Measurements from ENCODE around the gene TRPM1. TPM values are rescaled to one million over a fixed set of nuclear protein-coding genes. Genes with fewer than 3 reads are reported as not detected.

The TRPM1 gene
- total RNA-seq, 1 donor from 2014 or later, result not detected

DNA sequence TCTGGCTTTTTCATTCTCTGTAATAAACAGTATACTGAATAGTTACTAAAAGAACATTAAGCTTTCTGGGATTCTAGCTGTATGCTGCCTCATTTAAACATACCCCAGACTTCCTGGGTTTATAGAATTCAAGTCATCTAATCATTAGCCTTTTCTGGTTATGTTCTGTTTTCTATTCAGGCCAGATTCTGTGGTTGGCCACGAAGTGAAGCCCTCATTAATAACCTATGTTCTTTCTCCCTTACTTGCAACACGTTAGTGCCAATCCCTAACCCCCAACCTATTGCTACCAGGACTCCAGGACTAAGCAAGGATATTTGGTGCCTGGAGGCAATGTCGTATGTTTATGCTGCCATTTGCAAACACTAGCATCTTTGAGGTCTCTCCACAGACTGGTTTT, 81.5 kb downstream of the TRPM1 start:
- no peaks in the 10 kb centered on the region for H3K4me1 ChIP-seq
- H3K4me3 ChIP-seq, result no peak overlapping the region
- no peaks in the 10 kb centered on the region for H3K27me3 ChIP-seq (ENCODE audit: low read depth)
- no peak overlapping the region for H3K27ac ChIP-seq
- ATAC-seq (no peak), DNase-seq (no peak)
- TF ChIP-seq, protein P1, sequence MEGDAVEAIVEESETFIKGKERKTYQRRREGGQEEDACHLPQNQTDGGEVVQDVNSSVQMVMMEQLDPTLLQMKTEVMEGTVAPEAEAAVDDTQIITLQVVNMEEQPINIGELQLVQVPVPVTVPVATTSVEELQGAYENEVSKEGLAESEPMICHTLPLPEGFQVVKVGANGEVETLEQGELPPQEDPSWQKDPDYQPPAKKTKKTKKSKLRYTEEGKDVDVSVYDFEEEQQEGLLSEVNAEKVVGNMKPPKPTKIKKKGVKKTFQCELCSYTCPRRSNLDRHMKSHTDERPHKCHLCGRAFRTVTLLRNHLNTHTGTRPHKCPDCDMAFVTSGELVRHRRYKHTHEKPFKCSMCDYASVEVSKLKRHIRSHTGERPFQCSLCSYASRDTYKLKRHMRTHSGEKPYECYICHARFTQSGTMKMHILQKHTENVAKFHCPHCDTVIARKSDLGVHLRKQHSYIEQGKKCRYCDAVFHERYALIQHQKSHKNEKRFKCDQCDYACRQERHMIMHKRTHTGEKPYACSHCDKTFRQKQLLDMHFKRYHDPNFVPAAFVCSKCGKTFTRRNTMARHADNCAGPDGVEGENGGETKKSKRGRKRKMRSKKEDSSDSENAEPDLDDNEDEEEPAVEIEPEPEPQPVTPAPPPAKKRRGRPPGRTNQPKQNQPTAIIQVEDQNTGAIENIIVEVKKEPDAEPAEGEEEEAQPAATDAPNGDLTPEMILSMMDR (IDR thresholded peaks at IDR 0.05), result no peak
- no peaks in the 10 kb centered on the region for H3K9me3 ChIP-seq
- intact Hi-C loops (cut with DNase I), result no loop called here
- no peaks in the 10 kb centered on the region for H3K36me3 ChIP-seq

DNA sequence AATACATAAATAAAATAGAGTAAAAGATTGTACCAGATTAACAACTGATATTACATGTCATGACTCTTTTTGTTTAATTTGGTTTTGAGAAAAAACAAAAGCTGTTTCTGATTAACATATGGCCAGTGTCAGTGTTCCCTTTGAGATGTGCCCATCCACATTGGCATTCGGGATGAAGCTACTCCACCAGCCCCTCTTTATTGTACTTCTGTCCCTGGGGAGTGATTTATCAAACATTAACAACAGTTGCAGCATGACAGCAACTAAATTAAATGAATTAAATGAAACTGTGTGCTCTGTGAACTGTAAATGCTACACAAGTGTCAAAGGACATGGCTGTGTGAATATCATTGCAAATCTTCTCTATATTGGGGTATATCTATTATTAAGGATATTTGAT, 84.2 kb downstream of the TRPM1 start:
- no peak for ATAC-seq
- no peak overlapping the region for H3K4me3 ChIP-seq
- H3K4me1 ChIP-seq, result peaks cover 8% of the 10 kb centered on the region
- H3K27ac ChIP-seq, result no peak overlapping the region
- intact Hi-C loops (cut with DNase I), result no loop called here
- H3K9me3 ChIP-seq, result peaks cover 7% of the 10 kb centered on the region
- H3K36me3 ChIP-seq, result no peaks in the 10 kb centered on the region
- DNase-seq, result no peak
- TF ChIP-seq, protein P1 (IDR thresholded peaks at IDR 0.05), result no peak
- no peaks in the 10 kb centered on the region for H3K27me3 ChIP-seq (ENCODE audit: low read depth)

DNA sequence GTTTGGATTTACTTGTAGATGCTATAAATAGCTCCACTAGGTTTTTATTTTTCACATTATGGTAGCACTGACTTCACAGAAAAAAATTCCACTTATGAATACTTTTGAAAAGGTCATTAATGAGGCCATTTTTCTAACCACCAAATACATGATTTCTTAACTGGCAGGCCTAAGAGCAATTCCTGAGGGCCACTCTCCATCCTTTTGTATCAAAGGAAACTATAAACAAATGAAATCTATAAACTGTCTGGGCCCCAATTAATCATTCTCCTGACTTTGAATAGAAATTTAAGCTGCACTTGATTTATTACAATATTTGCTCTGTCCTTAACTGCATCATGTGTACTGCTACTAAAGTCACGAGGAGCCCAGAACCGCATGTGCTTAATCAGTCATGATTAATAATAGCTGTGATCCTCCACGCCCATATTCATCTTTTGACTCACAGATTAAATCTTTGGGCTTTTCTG, 85.0 kb downstream of the TRPM1 start:
- Histone ChIP-seq H3K4me1 (peaks cover 8% of the 10 kb centered on the region), H3K27ac (no peak overlapping the region), H3K36me3 (no peaks in the 10 kb centered on the region), H3K9me3 (peaks cover 9% of the 10 kb centered on the region), H3K4me3 (no peak overlapping the region), H3K27me3 (ENCODE audit: low read depth) (no peaks in the 10 kb centered on the region)
- ATAC-seq (peak; percentile 55 to 68), DNase-seq (no peak)
- intact Hi-C loops (cut with DNase I), result no loop called here
- TF ChIP-seq, protein P1 (IDR thresholded peaks at IDR 0.05), result no peak

DNA sequence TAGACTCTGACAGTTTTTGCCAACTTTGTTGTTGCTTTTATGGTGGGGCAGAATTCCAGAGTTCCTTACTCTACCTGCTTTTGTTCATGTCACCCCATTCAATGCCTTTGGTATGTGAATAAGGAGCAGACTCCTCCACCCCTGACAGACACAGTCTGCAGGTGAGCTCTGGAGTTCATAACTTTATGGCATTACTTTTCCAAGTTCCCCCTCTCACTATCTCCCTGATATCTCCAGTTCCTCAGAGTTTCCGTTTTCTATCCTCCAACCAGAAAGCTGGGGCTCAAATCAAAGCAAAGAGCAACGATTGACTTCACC, 87.0 kb downstream of the TRPM1 start:
- peaks cover 9% of the 10 kb centered on the region for H3K9me3 ChIP-seq
- peak in 1 of 2 donors; percentile 32 for ATAC-seq
- H3K27me3 ChIP-seq (ENCODE audit: low read depth), result no peaks in the 10 kb centered on the region
- H3K4me1 ChIP-seq, result peaks cover 8% of the 10 kb centered on the region
- H3K27ac ChIP-seq, result peak overlapping the region; percentile 32
- intact Hi-C loops (cut with DNase I), result no loop called here
- no peaks in the 10 kb centered on the region for H3K36me3 ChIP-seq
- H3K4me3 ChIP-seq, result no peak overlapping the region
- TF ChIP-seq, protein P1 (IDR thresholded peaks at IDR 0.05), result no peak
- DNase-seq, result no peak

DNA sequence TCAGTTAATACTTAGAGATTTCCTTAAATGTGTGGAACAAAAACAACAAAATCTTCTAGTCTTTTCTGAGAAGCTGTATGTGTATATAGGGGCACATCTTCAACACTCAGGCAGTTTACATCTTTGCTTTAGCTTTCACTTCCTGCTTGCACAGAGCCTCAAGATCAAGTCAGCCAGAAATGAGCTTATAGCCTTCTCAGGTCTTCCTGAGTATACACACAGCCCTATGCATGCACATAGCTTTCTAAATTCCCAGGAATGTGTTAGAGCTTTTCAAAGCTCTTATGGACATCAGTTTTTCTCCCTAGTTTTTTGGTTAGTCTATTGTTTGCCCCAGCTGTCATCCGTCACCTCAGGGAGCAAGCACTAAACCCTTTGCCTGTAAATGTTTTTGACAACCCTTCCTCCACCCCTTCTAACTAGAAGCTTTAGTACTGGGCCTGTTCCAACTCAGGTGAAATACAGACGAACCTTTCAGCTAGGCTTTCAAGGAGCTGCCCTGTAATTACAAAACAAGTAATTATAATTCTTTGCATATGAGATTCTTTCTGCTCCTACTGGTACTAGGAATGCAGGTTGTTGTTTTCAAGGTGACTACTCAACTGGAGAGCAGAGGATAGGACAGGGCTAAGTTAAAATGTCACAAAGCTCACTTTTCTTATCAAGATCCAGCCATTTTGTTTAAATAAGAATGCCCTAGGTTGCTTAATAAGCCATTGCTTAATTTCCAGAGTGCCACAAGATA, 87.5 kb downstream of the TRPM1 start:
- ATAC-seq (peak; percentile 39 to 55), DNase-seq (no peak)
- Histone ChIP-seq H3K4me3 (no peak overlapping the region), H3K27me3 (ENCODE audit: low read depth) (no peaks in the 10 kb centered on the region), H3K36me3 (no peaks in the 10 kb centered on the region), H3K9me3 (peaks cover 9% of the 10 kb centered on the region), H3K27ac (peak overlapping the region; percentile 32), H3K4me1 (peaks cover 8% of the 10 kb centered on the region)
- intact Hi-C loops (cut with DNase I), result no loop called here
- TF ChIP-seq, protein P1 (IDR thresholded peaks at IDR 0.05), result no peak

Data from lower lobe of right lung (tissue), 2 donors.